OCI-LY7 (cell line): ENCODE measurements around the gene TRHDE. TPM values are rescaled to one million over a fixed set of nuclear protein-coding genes. Genes with fewer than 3 reads are reported as not detected.

ENCODE experiments used
- BruUV-seq: library from RNA; stranded (reverse); fragments of 400-500 nt; replicated peaks from 2 replicates; lab custom pipeline; 2021; lab: Mats Ljungman, UMichigan
- CTCF ChIA-PET: fragments of 300-600 bp; sonication (Branson Sonifier 250); formaldehyde crosslinking; loops from one replicate; lab custom pipeline; 2022; ENCODE audit warnings: antibody characterized with exemption; ENCODE audit not compliant: unreplicated experiment; lab: Charles Lee
- POLR2A ChIA-PET: fragments of 300-600 bp; sonication (Branson Sonifier 250); formaldehyde crosslinking; loops from one replicate; lab custom pipeline; 2022; ENCODE audit warnings: antibody characterized with exemption; lab: Charles Lee
- DNase-seq: peaks from one replicate; pipeline ENCODE4 v3.0.0-alpha.2; 2015; ENCODE audit warnings: low spot score
- H2AFZ ChIP-seq: fragments of 200-600 bp; sonication (generic), shearing (Covaris generic); 2 replicates; pipeline ENCODE4 v1.6.1; 2014; ENCODE audit warnings: mild to moderate bottlenecking, antibody characterized with exemption, low read length, moderate library complexity
- H3K27ac ChIP-seq: fragments of 200-600 bp; sonication (generic); 2 replicates; pipeline ENCODE4 v1.5.1; 2014; ENCODE audit warnings: mixed run types, low read depth, mild to moderate bottlenecking, moderate library complexity, low read length, inconsistent platforms; ENCODE audit not compliant: poor library complexity, severe bottlenecking
- H3K36me3 ChIP-seq: fragments of 200-600 bp; sonication (generic); 2 replicates; pipeline ENCODE4 v1.6.1; 2014; ENCODE audit warnings: mild to moderate bottlenecking, antibody characterized with exemption, low read length, moderate library complexity, mixed read lengths; ENCODE audit not compliant: insufficient read depth
- H3K4me1 ChIP-seq: fragments of 200-600 bp; sonication (generic); 2 replicates; pipeline ENCODE4 v1.5.1; 2014; ENCODE audit warnings: mild to moderate bottlenecking, low read length; ENCODE audit not compliant: insufficient read depth, poor library complexity, severe bottlenecking
- H3K4me2 ChIP-seq: fragments of 200-600 bp; sonication (generic); 2 replicates; pipeline ENCODE4 v1.6.1; 2014; ENCODE audit warnings: mild to moderate bottlenecking, low read length
- H3K4me3 ChIP-seq: fragments of 200-600 bp; sonication (generic); 2 replicates; pipeline ENCODE4 v1.5.1; 2014; ENCODE audit warnings: mild to moderate bottlenecking, low read depth, low read length; ENCODE audit not compliant: poor library complexity, severe bottlenecking
- H3K79me2 ChIP-seq: fragments of 200-600 bp; sonication (generic); 2 replicates; pipeline ENCODE4 v1.6.1; 2016; ENCODE audit warnings: low read depth, mild to moderate bottlenecking, low read length, moderate library complexity, mixed read lengths; ENCODE audit not compliant: insufficient read depth
- H3K9me2 ChIP-seq: fragments of 200-600 bp; sonication (generic); 2 replicates; pipeline ENCODE4 v1.6.1; 2016; ENCODE audit warnings: mild to moderate bottlenecking, low read length, mixed read lengths; ENCODE audit not compliant: insufficient read depth
- H3K9me3 ChIP-seq: fragments of 200-600 bp; sonication (generic); 2 replicates; pipeline ENCODE4 v1.6.1; 2014; ENCODE audit warnings: mild to moderate bottlenecking, mixed run types, low read length, mixed read lengths
- H4K20me1 ChIP-seq: fragments of 200-600 bp; sonication (generic); 2 replicates; pipeline ENCODE4 v1.6.1; 2014; ENCODE audit warnings: mild to moderate bottlenecking, antibody characterized with exemption, low read length, moderate library complexity, mixed read lengths; ENCODE audit not compliant: insufficient read depth
- EZH2phosphoT487 ChIP-seq: fragments of 200-600 bp; sonication (generic); IDR thresholded peaks from 2 replicates; pipeline ENCODE4 v1.6.1; 2018; ENCODE audit warnings: low read depth, borderline replicate concordance, mild to moderate bottlenecking, mixed run types, antibody characterized with exemption, low read length, moderate library complexity, mixed read lengths
- intact Hi-C: fragments of 100-400 bp; cut with micrococcal nuclease; formaldehyde crosslinking; loops from one replicate; pipeline ENCODE4 v1.10.0; 2022; ENCODE audit not compliant: unreplicated experiment
- total RNA-seq, 2 experiments: library from RNA; depleted of rRNA in 1 of 2; stranded (reverse); fragments of >200 nt in 1 of 2; shearing (Covaris generic) in 1 of 2; gene quantifications; 2 replicates each; pipeline ENCODE4 v1.2.3, GENCODE V29; 2014 to 2022
- TF ChIP-seq, protein P1 (sequence below): fragments of 200-600 bp; sonication (generic); conservative IDR thresholded peaks from 2 replicates; pipeline ENCODE4 v1.5.1; 2014; ENCODE audit warnings: mild to moderate bottlenecking, antibody characterized with exemption, low read length, moderate library complexity, mixed read lengths

TRHDE gene
- total RNA-seq, 2 experiments from 2014 or later, result not detected

GRCh38 chr12:72300728-72301127 lies 28.6 kb downstream of the TRHDE start:
- Histone ChIP-seq H3K79me2 (no peaks in the 10 kb centered on the region), H2AFZ (no peak overlapping the region), H3K9me3 (no peaks in the 10 kb centered on the region), H3K9me2 (no peaks in the 10 kb centered on the region), H3K36me3 (no peaks in the 10 kb centered on the region), H3K4me2 (no peak overlapping the region), H3K4me1 (no peaks in the 10 kb centered on the region), H3K27ac (no peak overlapping the region), H4K20me1 (no peaks in the 10 kb centered on the region), H3K4me3 (no peak overlapping the region)
- DNase-seq, result no peak
- TF ChIP-seq EZH2phosphoT487, result no peak
- TF ChIP-seq, protein P1, sequence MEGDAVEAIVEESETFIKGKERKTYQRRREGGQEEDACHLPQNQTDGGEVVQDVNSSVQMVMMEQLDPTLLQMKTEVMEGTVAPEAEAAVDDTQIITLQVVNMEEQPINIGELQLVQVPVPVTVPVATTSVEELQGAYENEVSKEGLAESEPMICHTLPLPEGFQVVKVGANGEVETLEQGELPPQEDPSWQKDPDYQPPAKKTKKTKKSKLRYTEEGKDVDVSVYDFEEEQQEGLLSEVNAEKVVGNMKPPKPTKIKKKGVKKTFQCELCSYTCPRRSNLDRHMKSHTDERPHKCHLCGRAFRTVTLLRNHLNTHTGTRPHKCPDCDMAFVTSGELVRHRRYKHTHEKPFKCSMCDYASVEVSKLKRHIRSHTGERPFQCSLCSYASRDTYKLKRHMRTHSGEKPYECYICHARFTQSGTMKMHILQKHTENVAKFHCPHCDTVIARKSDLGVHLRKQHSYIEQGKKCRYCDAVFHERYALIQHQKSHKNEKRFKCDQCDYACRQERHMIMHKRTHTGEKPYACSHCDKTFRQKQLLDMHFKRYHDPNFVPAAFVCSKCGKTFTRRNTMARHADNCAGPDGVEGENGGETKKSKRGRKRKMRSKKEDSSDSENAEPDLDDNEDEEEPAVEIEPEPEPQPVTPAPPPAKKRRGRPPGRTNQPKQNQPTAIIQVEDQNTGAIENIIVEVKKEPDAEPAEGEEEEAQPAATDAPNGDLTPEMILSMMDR, result no peak
- intact Hi-C loops, result no loop called here
- BruUV-seq, result no TSS peak
- ChIA-PET POLR2A (no interaction called here), CTCF (no interaction called here)

DNA sequence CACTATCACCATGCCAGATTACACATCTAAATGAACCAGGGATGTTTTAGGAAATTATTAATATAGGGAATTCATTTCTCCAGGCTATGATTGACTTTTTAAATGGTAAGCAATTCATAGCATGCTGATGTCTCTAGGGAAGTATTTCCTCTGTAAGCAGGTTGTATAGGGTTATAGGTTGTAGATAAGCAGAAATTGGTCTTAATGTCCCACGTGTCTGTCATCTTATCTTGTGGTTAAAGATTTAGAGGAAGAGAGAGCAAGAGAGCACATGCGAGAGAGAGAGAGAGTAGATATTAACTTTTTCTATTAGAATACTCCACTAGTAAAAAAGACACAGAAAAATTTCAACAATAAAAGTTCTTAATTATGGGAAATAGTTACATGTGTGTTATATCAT lies 32.6 kb downstream of the TRHDE start:
- no peak for TF ChIP-seq EZH2phosphoT487
- TF ChIP-seq, protein P1, result no peak
- BruUV-seq, result no TSS peak
- H3K79me2 ChIP-seq, result no peaks in the 10 kb centered on the region
- H3K9me3 ChIP-seq, result no peaks in the 10 kb centered on the region
- CTCF ChIA-PET, result no interaction called here
- no peak overlapping the region for H3K27ac ChIP-seq
- H3K36me3 ChIP-seq, result no peaks in the 10 kb centered on the region
- H2AFZ ChIP-seq, result no peak overlapping the region
- no peaks in the 10 kb centered on the region for H3K9me2 ChIP-seq
- H4K20me1 ChIP-seq, result no peaks in the 10 kb centered on the region
- intact Hi-C loops, result no loop called here
- H3K4me3 ChIP-seq, result no peak overlapping the region
- DNase-seq, result no peak
- POLR2A ChIA-PET, result no interaction called here
- H3K4me1 ChIP-seq, result no peaks in the 10 kb centered on the region
- H3K4me2 ChIP-seq, result no peak overlapping the region

- H4K20me1 ChIP-seq, result no peaks in the 10 kb centered on the region
- no peak overlapping the region for H3K4me3 ChIP-seq
- H3K79me2 ChIP-seq, result no peaks in the 10 kb centered on the region
- no peak for TF ChIP-seq EZH2phosphoT487
- TF ChIP-seq, protein P1, result no peak
- POLR2A ChIA-PET, result no interaction called here
- no peaks in the 10 kb centered on the region for H3K9me3 ChIP-seq
- H3K4me1 ChIP-seq, result no peaks in the 10 kb centered on the region
- no peak overlapping the region for H2AFZ ChIP-seq
- H3K4me2 ChIP-seq, result no peak overlapping the region
- CTCF ChIA-PET, result no interaction called here
- BruUV-seq, result no TSS peak
- no peaks in the 10 kb centered on the region for H3K36me3 ChIP-seq
- H3K27ac ChIP-seq, result no peak overlapping the region
- H3K9me2 ChIP-seq, result no peaks in the 10 kb centered on the region
- intact Hi-C loops, result no loop called here
- no peak for DNase-seq
These were observed 35.1 kb downstream of the TRHDE start for GRCh38 chr12:72307229-72307628.
